Mesenchymal stem cell (in vitro differentiated cells and primary cell): Measurements from ENCODE around the gene CIT.
A peak's percentile ranks its signal among the peaks of the same experiment; 100 is the strongest.

Experiments used
- DNase-seq: peaks from one replicate; pipeline ENCODE4 v3.0.0-alpha.2; 2013
- H2AFZ ChIP-seq: one replicate; pipeline ENCODE4 v1.6.1; 2013; ENCODE audit warnings: low read depth, mild to moderate bottlenecking, control low read depth, inconsistent platforms, low read length, moderate library complexity
- H2AK5ac ChIP-seq: 2 replicates; pipeline ENCODE4 v1.6.1; 2013; ENCODE audit warnings: low read length, moderate library complexity, mild to moderate bottlenecking, inconsistent platforms; ENCODE audit not compliant: severe bottlenecking
- H2BK120ac ChIP-seq: one replicate; pipeline ENCODE4 v1.6.1; 2013; ENCODE audit warnings: low read depth, mild to moderate bottlenecking, inconsistent platforms, low read length, moderate library complexity
- H2BK12ac ChIP-seq, 2 experiments: one replicate each; pipeline ENCODE4 v1.6.1; 2013; ENCODE audit warnings: inconsistent platforms in 2 of 2, low read length in 2 of 2, mild to moderate bottlenecking in 2 of 2, moderate library complexity in 2 of 2, control low read depth in 1 of 2
- H2BK15ac ChIP-seq: one replicate; pipeline ENCODE4 v1.6.1; 2013; ENCODE audit warnings: mild to moderate bottlenecking, low read depth, inconsistent platforms; ENCODE audit not compliant: poor library complexity, severe bottlenecking
- H2BK5ac ChIP-seq: 2 replicates; pipeline ENCODE4 v1.6.1; 2013; ENCODE audit warnings: low read depth, mild to moderate bottlenecking, low read length, control low read depth, inconsistent platforms; ENCODE audit not compliant: poor library complexity, severe bottlenecking
- H3K14ac ChIP-seq, 2 experiments: one replicate each; pipeline ENCODE4 v1.6.1; 2013; ENCODE audit warnings: inconsistent platforms in 2 of 2, low read length in 2 of 2, control low read depth in 1 of 2, mild to moderate bottlenecking in 1 of 2, moderate library complexity in 1 of 2
- H3K18ac ChIP-seq, 2 experiments: one replicate each; pipeline ENCODE4 v1.6.1; 2013; ENCODE audit warnings: inconsistent platforms in 2 of 2, low read length in 2 of 2, control low read depth in 1 of 2, low read depth in 1 of 2, mild to moderate bottlenecking in 1 of 2
- H3K23ac ChIP-seq, 2 experiments: one replicate each; pipeline ENCODE4 v1.6.1; 2013; ENCODE audit warnings: inconsistent platforms in 2 of 2, low read length in 2 of 2, mild to moderate bottlenecking in 2 of 2, moderate library complexity in 2 of 2, control low read depth in 1 of 2
- H3K27ac ChIP-seq: 2 replicates; pipeline ENCODE4 v1.5.1; 2013; ENCODE audit warnings: mild to moderate bottlenecking, moderate library complexity, low read length, control low read depth, inconsistent platforms; ENCODE audit not compliant: poor library complexity, severe bottlenecking
- H3K27me3 ChIP-seq, 2 experiments: 2 replicates each; pipeline versions ENCODE4 v1.6.1 to v1.7.0; 2013; ENCODE audit warnings: low read length in 2 of 2, mild to moderate bottlenecking in 2 of 2, moderate library complexity in 2 of 2, control low read depth in 1 of 2, inconsistent platforms in 1 of 2; ENCODE audit not compliant: control insufficient read depth in 1 of 2, insufficient read depth in 1 of 2
- H3K36me3 ChIP-seq, 2 experiments: 2 replicates each; pipeline versions ENCODE4 v1.6.1 to v1.7.0; 2013; ENCODE audit warnings: low read length in 2 of 2, control low read depth in 1 of 2, inconsistent platforms in 1 of 2, low read depth in 1 of 2, mild to moderate bottlenecking in 1 of 2; ENCODE audit not compliant: insufficient read depth in 2 of 2, control insufficient read depth in 1 of 2
- H3K4ac ChIP-seq, 2 experiments: one replicate each; pipeline ENCODE4 v1.6.1; 2013; ENCODE audit warnings: inconsistent platforms in 2 of 2, low read length in 2 of 2, mild to moderate bottlenecking in 2 of 2, moderate library complexity in 2 of 2, control low read depth in 1 of 2, low read depth in 1 of 2
- H3K4me1 ChIP-seq: 2 replicates; pipeline ENCODE4 v1.6.1; 2013; ENCODE audit warnings: low read depth, low read length, control low read depth; ENCODE audit not compliant: control insufficient read depth, insufficient read depth
- H3K4me2 ChIP-seq: 2 replicates; pipeline ENCODE4 v1.6.1; 2013; ENCODE audit warnings: low read length, mild to moderate bottlenecking, inconsistent platforms; ENCODE audit not compliant: poor library complexity, severe bottlenecking
- H3K4me3 ChIP-seq, 2 experiments: 2 replicates each; pipeline versions ENCODE4 v1.5.1 to v1.7.0; 2013; ENCODE audit warnings: low read length in 2 of 2, mild to moderate bottlenecking in 2 of 2, control low read depth in 1 of 2, low read depth in 1 of 2; ENCODE audit not compliant: insufficient read depth in 1 of 2
- H3K79me1 ChIP-seq: replicated peaks from 2 replicates; pipeline ENCODE4 v1.6.1; 2013; ENCODE audit warnings: mild to moderate bottlenecking, control low read depth, low read length, inconsistent platforms; ENCODE audit not compliant: poor library complexity, severe bottlenecking
- H3K9ac ChIP-seq: 2 replicates; pipeline ENCODE4 v1.7.0; 2013; ENCODE audit warnings: mild to moderate bottlenecking, low read length, moderate library complexity
- H3K9me3 ChIP-seq: 2 replicates; pipeline ENCODE4 v1.7.0; 2013; ENCODE audit warnings: mild to moderate bottlenecking, low read length; ENCODE audit not compliant: control insufficient read depth
- H4K8ac ChIP-seq: one replicate; pipeline ENCODE4 v1.6.1; 2013; ENCODE audit warnings: inconsistent platforms, mild to moderate bottlenecking, low read length, moderate library complexity
- H4K91ac ChIP-seq: one replicate; pipeline ENCODE4 v1.6.1; 2013; ENCODE audit warnings: mild to moderate bottlenecking, low read length, inconsistent platforms
- WGBS: methylation state at CpG from one replicate; pipeline ENCODE4 v1.1.7; 2013; ENCODE audit warnings: mixed read lengths; 5-methylcytosine and 5-hydroxymethylcytosine counted together

CIT gene

DNA sequence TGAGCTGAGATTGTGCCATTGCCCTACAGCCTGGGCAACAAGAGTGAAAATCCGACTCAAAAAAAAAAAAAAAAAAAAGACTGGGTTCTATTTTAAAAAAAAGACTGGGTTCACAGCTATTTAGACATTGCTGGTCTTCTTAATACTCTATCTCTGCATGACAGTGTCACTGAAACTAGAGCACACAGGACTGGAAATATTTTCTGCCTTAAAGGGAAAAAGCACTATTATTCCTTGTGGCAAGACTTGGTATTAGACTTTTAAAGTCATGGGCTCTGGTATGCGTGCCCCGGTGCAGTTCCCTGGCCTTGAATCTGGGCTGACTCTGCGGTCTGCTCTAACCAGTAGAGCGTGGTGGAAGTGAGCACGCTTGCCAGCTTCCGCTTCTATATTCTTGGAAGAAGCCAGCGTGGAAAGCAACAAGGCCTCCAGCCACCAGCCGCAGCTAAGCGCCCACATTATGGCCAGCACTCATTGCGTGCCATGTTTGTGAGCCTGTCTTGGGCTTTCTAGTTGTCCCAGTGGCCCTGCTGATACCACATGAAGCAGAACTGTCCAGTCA, 177.8 kb downstream of the CIT start:
- Histone ChIP-seq H3K9me3 (no peaks in the 10 kb centered on the region), H3K23ac (no peak overlapping the region), H2AFZ (no peak overlapping the region), H3K27me3 (no peaks in the 10 kb centered on the region), H3K18ac (no peak overlapping the region), H2AK5ac (no peak overlapping the region), H2BK120ac (no peak overlapping the region), H4K8ac (no peak overlapping the region), H3K79me1 (peaks cover 5% of the 10 kb centered on the region), H4K91ac (no peak overlapping the region), H2BK5ac (no peak overlapping the region), H2BK15ac (no peak overlapping the region), H2BK12ac (no peak overlapping the region), H3K4me2 (no peak overlapping the region), H3K9ac (no peak overlapping the region), H3K4me1 (no peaks in the 10 kb centered on the region), H3K36me3 (peaks cover 14 to 40% of the 10 kb centered on the region in 2 experiments), H3K4me3 (no peak overlapping the region), H3K14ac (no peak overlapping the region), H3K27ac (no peak overlapping the region), H3K4ac (no peak overlapping the region)
- no peak for DNase-seq
- 98% methylated on average over 10 of the region's 11 CpGs for WGBS

GRCh38 chr12:119696943-119697342, 180.2 kb downstream of the CIT start:
- Histone ChIP-seq H3K36me3 (peaks cover 14 to 36% of the 10 kb centered on the region in 2 experiments), H2BK12ac (no peak overlapping the region), H3K4me2 (no peak overlapping the region), H2AFZ (no peak overlapping the region), H3K4me1 (no peaks in the 10 kb centered on the region), H4K8ac (no peak overlapping the region), H3K27ac (no peak overlapping the region), H3K79me1 (peaks cover 6% of the 10 kb centered on the region), H2AK5ac (no peak overlapping the region), H3K4ac (no peak overlapping the region), H3K9me3 (no peaks in the 10 kb centered on the region), H3K4me3 (no peak overlapping the region), H3K27me3 (no peaks in the 10 kb centered on the region), H3K9ac (no peak overlapping the region), H2BK5ac (no peak overlapping the region), H4K91ac (peak overlapping the region; percentile 47), H3K18ac (no peak overlapping the region), H3K23ac (no peak overlapping the region), H2BK15ac (no peak overlapping the region), H2BK120ac (no peak overlapping the region), H3K14ac (peak overlapping the region in 1 of 2 experiments; percentile 90)
- WGBS = 85% methylated on average over 5 of the region's 5 CpGs
- no peak for DNase-seq

DNA sequence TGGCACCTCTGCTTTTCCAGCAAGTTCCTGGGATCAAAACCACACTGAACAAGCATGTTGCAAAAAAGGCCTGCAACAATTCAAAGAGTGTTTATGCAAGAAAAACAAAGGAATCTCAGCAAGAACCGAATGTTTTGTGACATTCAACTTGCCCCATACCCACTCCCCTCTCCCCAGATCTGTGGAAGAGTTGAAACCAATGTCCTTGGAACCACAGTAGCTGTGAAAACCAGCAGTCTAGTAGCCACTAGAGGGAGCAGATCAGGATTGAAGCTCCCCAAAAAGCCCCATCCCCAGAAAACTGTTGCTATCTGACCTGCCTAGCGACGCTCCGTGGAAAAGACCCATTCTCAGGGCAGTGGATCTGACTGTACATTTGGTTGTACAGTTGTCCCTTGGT, 182.1 kb downstream of the CIT start:
- no peaks in the 10 kb centered on the region for H3K27me3 ChIP-seq
- peaks cover 11 to 27% of the 10 kb centered on the region in 2 experiments for H3K36me3 ChIP-seq
- no peak overlapping the region for H3K4ac ChIP-seq
- no peak overlapping the region for H2BK120ac ChIP-seq
- no peaks in the 10 kb centered on the region for H3K4me1 ChIP-seq
- H3K9me3 ChIP-seq = no peaks in the 10 kb centered on the region
- no peak overlapping the region for H3K18ac ChIP-seq
- 84% methylated on average over 4 of the region's 4 CpGs for WGBS
- peaks cover 6% of the 10 kb centered on the region for H3K79me1 ChIP-seq
- H2AK5ac ChIP-seq = no peak overlapping the region
- DNase-seq = peak; percentile 36
- no peak overlapping the region for H3K4me2 ChIP-seq
- H3K4me3 ChIP-seq = no peak overlapping the region
- H3K27ac ChIP-seq = no peak overlapping the region
- H2BK15ac ChIP-seq = no peak overlapping the region
- H2AFZ ChIP-seq = no peak overlapping the region
- H2BK5ac ChIP-seq = no peak overlapping the region
- H3K9ac ChIP-seq = no peak overlapping the region
- H3K14ac ChIP-seq = no peak overlapping the region
- H4K91ac ChIP-seq = no peak overlapping the region
- no peak overlapping the region for H3K23ac ChIP-seq
- H4K8ac ChIP-seq = no peak overlapping the region
- H2BK12ac ChIP-seq = no peak overlapping the region

GRCh38 chr12:119694111-119694510, 183.0 kb downstream of the CIT start:
- Histone ChIP-seq H3K9me3 (no peaks in the 10 kb centered on the region), H2AFZ (no peak overlapping the region), H3K27me3 (no peaks in the 10 kb centered on the region), H3K14ac (peak overlapping the region; percentile 25 to 32), H3K4me2 (no peak overlapping the region), H2AK5ac (no peak overlapping the region), H3K9ac (no peak overlapping the region), H3K4me1 (no peaks in the 10 kb centered on the region), H2BK120ac (no peak overlapping the region), H4K91ac (no peak overlapping the region), H4K8ac (no peak overlapping the region), H3K27ac (no peak overlapping the region), H3K79me1 (peaks cover 6% of the 10 kb centered on the region), H3K4me3 (no peak overlapping the region), H2BK12ac (peak overlapping the region; percentile 18 to 52), H2BK15ac (no peak overlapping the region), H3K4ac (no peak overlapping the region), H3K18ac (peak overlapping the region in 1 of 2 experiments; percentile 42), H3K36me3 (peaks cover 12 to 18% of the 10 kb centered on the region in 2 experiments), H3K23ac (no peak overlapping the region), H2BK5ac (no peak overlapping the region)
- DNase-seq = no peak
- 92% methylated on average over 6 of the region's 6 CpGs for WGBS
